ENCODE results near the gene FAHD1. TPM values are rescaled to one million over a fixed set of nuclear protein-coding genes. Genes with fewer than 3 reads are reported as not detected.
A peak's percentile ranks its signal among the peaks of the same experiment; 100 is the strongest.

Gene FAHD1
- total RNA-seq, 4 donors from 2014 or later = 107 to 188 (median 152) TPM

- Histone ChIP-seq H3K4me1 (no peaks in the 10 kb centered on the region), H3K27me3 (no peaks in the 10 kb centered on the region), H3K9me3 (no peaks in the 10 kb centered on the region), H3K36me3 (peaks cover 0 to 46% (median 0%) of the 10 kb centered on the region in 3 donors), H3K4me3 (no peak overlapping the region), H3K27ac (no peak overlapping the region)
- no peak for DNase-seq
- TF ChIP-seq POLR2A (IDR thresholded peaks at IDR 0.05) (no peak), CTCF (IDR thresholded peaks at IDR 0.05) (no peak)
These were observed 16.9 kb upstream of the FAHD1 start for GRCh38 chr16:1810106-1810505.

GRCh38 chr16:1810536-1810935 is 16.5 kb upstream of the FAHD1 start:
- no peak overlapping the region for H3K4me3 ChIP-seq
- H3K27me3 ChIP-seq = no peaks in the 10 kb centered on the region
- no peaks in the 10 kb centered on the region for H3K4me1 ChIP-seq
- H3K27ac ChIP-seq = no peak overlapping the region
- DNase-seq = no peak
- peaks cover 0 to 48% (median 0%) of the 10 kb centered on the region in 3 donors for H3K36me3 ChIP-seq
- H3K9me3 ChIP-seq = no peaks in the 10 kb centered on the region
- TF ChIP-seq CTCF (IDR thresholded peaks at IDR 0.05) (no peak), POLR2A (IDR thresholded peaks at IDR 0.05) (no peak)

- Histone ChIP-seq H3K27ac (peak overlapping the region in 1 of 4 donors; percentile 39), H3K4me1 (no peaks in the 10 kb centered on the region), H3K36me3 (peaks cover 0 to 51% (median 4%) of the 10 kb centered on the region in 3 donors), H3K4me3 (no peak overlapping the region), H3K9me3 (no peaks in the 10 kb centered on the region), H3K27me3 (no peaks in the 10 kb centered on the region)
- TF ChIP-seq POLR2A (IDR thresholded peaks at IDR 0.05) (no peak), CTCF (IDR thresholded peaks at IDR 0.05) (peak in 4 of 6 experiments; percentile 41 to 72 (median 66))
- peak; percentile 36 to 81 (median 80) for DNase-seq
These were observed 14.3 kb upstream of the FAHD1 start for GRCh38 chr16:1812732-1813163.

GRCh38 chr16:1815461-1815860 is 11.5 kb upstream of the FAHD1 start:
- DNase-seq = no peak
- Histone ChIP-seq H3K4me3 (no peak overlapping the region), H3K36me3 (peaks cover 0 to 53% (median 4%) of the 10 kb centered on the region in 3 donors), H3K4me1 (no peaks in the 10 kb centered on the region), H3K9me3 (no peaks in the 10 kb centered on the region), H3K27me3 (no peaks in the 10 kb centered on the region), H3K27ac (no peak overlapping the region)
- no peak for TF ChIP-seq POLR2A (IDR thresholded peaks at IDR 0.05)
- no peak for TF ChIP-seq CTCF (IDR thresholded peaks at IDR 0.05)

GRCh38 chr16:1816396-1817275 is 10.4 kb upstream of the FAHD1 start:
- no peak overlapping the region for H3K27ac ChIP-seq
- H3K4me3 ChIP-seq = no peak overlapping the region
- DNase-seq = peak in 1 of 3 donors; percentile 35
- no peaks in the 10 kb centered on the region for H3K4me1 ChIP-seq
- TF ChIP-seq CTCF (IDR thresholded peaks at IDR 0.05) (no peak), POLR2A (IDR thresholded peaks at IDR 0.05) (no peak)
- H3K36me3 ChIP-seq = peaks cover 0 to 60% (median 4%) of the 10 kb centered on the region in 3 donors
- H3K27me3 ChIP-seq = no peaks in the 10 kb centered on the region
- no peaks in the 10 kb centered on the region for H3K9me3 ChIP-seq
